ENCODE measurements around the gene LMF2. TPM values are rescaled to one million over a fixed set of nuclear protein-coding genes. Genes with fewer than 3 reads are reported as not detected.
"Not testable (repeated sequence)": the region's sequence is repeated elsewhere in the genome, so short reads cannot be mapped to it uniquely, and the experiment has no call there.

Gene LMF2
- total RNA-seq, 6 experiments from 2014 or later = 110 to 133 (median 118) TPM

GRCh38 chr22:50540381-50540780 lies 32.9 kb upstream of the LMF2 start:
- Mint-ChIP-seq H3K27me3 (ENCODE audit: insufficient read depth) (peaks cover 7% of the 10 kb centered on the region; the same call in 1 of the 2 replicates), H3K4me3 (no peak overlapping the region), H3K27ac (peak overlapping the region; percentile 65), H3K4me1 (ENCODE audit: low read depth) (peaks cover 37% of the 10 kb centered on the region), H3K36me3 (ENCODE audit: low read depth) (no peaks in the 10 kb centered on the region), H3K9me3 (no peaks in the 10 kb centered on the region)
- TF ChIP-seq, protein P1, sequence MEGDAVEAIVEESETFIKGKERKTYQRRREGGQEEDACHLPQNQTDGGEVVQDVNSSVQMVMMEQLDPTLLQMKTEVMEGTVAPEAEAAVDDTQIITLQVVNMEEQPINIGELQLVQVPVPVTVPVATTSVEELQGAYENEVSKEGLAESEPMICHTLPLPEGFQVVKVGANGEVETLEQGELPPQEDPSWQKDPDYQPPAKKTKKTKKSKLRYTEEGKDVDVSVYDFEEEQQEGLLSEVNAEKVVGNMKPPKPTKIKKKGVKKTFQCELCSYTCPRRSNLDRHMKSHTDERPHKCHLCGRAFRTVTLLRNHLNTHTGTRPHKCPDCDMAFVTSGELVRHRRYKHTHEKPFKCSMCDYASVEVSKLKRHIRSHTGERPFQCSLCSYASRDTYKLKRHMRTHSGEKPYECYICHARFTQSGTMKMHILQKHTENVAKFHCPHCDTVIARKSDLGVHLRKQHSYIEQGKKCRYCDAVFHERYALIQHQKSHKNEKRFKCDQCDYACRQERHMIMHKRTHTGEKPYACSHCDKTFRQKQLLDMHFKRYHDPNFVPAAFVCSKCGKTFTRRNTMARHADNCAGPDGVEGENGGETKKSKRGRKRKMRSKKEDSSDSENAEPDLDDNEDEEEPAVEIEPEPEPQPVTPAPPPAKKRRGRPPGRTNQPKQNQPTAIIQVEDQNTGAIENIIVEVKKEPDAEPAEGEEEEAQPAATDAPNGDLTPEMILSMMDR (IDR thresholded peaks at IDR 0.05) = no peak
- DNase-seq = no peak

- H3K4me1 Mint-ChIP-seq (ENCODE audit: low read depth) = peaks cover 37% of the 10 kb centered on the region
- no peak overlapping the region for H3K4me3 Mint-ChIP-seq
- TF ChIP-seq, protein P1 (IDR thresholded peaks at IDR 0.05) = no peak
- peaks cover 10% of the 10 kb centered on the region; the same call in 1 of the 2 replicates for H3K27me3 Mint-ChIP-seq (ENCODE audit: insufficient read depth)
- H3K9me3 Mint-ChIP-seq = no peaks in the 10 kb centered on the region
- no peak overlapping the region for H3K27ac Mint-ChIP-seq
- no peak for DNase-seq
- H3K36me3 Mint-ChIP-seq (ENCODE audit: low read depth) = no peaks in the 10 kb centered on the region
Observed at GRCh38 chr22:50537765-50538164, 30.3 kb upstream of the LMF2 start.

GRCh38 chr22:50536226-50536625 lies 28.7 kb upstream of the LMF2 start:
- Mint-ChIP-seq H3K27me3 (ENCODE audit: insufficient read depth) (peaks cover 11% of the 10 kb centered on the region; the same call in 1 of the 2 replicates), H3K27ac (no peak overlapping the region), H3K4me1 (ENCODE audit: low read depth) (peaks cover 22% of the 10 kb centered on the region), H3K4me3 (no peak overlapping the region), H3K9me3 (no peaks in the 10 kb centered on the region), H3K36me3 (ENCODE audit: low read depth) (no peaks in the 10 kb centered on the region)
- TF ChIP-seq, protein P1 (IDR thresholded peaks at IDR 0.05) = no peak
- DNase-seq = no peak

DNA sequence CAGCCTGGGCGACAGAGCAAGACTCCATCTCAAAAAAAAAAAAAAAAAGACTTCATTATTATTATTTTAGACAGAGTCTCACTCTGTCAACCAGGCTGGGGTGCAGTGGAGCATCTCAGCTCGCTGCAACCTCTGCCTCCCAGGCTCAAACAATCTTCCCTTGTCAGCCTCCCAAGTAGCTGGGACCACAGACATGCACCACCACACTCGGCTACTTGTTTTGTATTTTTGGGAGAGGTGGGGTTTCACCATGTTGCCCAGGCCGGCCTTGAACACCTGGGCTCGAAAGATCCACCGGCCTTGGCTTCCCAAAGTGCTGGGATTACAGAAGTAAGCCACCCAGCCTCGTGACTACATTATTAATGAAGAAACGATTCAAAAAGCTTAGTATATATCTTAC lies 27.6 kb upstream of the LMF2 start:
- Mint-ChIP-seq H3K27me3 (ENCODE audit: insufficient read depth) (peaks cover 13% of the 10 kb centered on the region; the same call in 1 of the 2 replicates), H3K27ac (no peak overlapping the region), H3K4me1 (ENCODE audit: low read depth) (peaks cover 11% of the 10 kb centered on the region), H3K4me3 (no peak overlapping the region), H3K36me3 (ENCODE audit: low read depth) (no peaks in the 10 kb centered on the region), H3K9me3 (no peaks in the 10 kb centered on the region)
- no peak for DNase-seq
- TF ChIP-seq, protein P1 (IDR thresholded peaks at IDR 0.05) = no peak

GRCh38 chr22:50533856-50534711 lies 26.6 kb upstream of the LMF2 start:
- not testable (repeated sequence) for H3K4me3 Mint-ChIP-seq; H3K27ac Mint-ChIP-seq; H3K36me3 Mint-ChIP-seq (ENCODE audit: low read depth); H3K4me1 Mint-ChIP-seq (ENCODE audit: low read depth); DNase-seq; H3K9me3 Mint-ChIP-seq
- H3K27me3 Mint-ChIP-seq (ENCODE audit: insufficient read depth) = peaks cover 13% of the 10 kb centered on the region; the same call in 1 of the 2 replicates

Measured in HFFc6 (cell line).